Central memory CD8-positive, alpha-beta T cell (primary cell): Measurements from ENCODE around the gene S100G.

Source experiments
- ATAC-seq: fragments of 150-1000 bp; cut with Tn5 transposase; replicated peaks from 2 replicates; pipeline ENCODE4 v1.10.0; 2022; ENCODE audit warnings: mild to moderate bottlenecking, moderate FRiP score, moderate number of reproducible peaks; ENCODE audit not compliant: poor library complexity, severe bottlenecking; ENCODE audit errors: extremely low read depth
- DNase-seq, 2 donors: peaks; one replicate each; pipeline ENCODE4 v3.0.0; 2021; ENCODE audit warnings: low spot score in 2 of 2
- H3K27ac Mint-ChIP-seq: one replicate; pipeline ENCODE4 v1.8.0; 2022; ENCODE audit warnings: low read depth, mild to moderate bottlenecking, moderate library complexity, mixed read lengths
- H3K27me3 Mint-ChIP-seq: one replicate; pipeline ENCODE4 v1.8.0; 2022; ENCODE audit warnings: mixed read lengths
- H3K36me3 Mint-ChIP-seq: one replicate; pipeline ENCODE4 v1.8.0; 2022; ENCODE audit warnings: mild to moderate bottlenecking, moderate library complexity, mixed read lengths; ENCODE audit not compliant: insufficient read depth
- H3K4me1 Mint-ChIP-seq: one replicate; pipeline ENCODE4 v1.8.0; 2022; ENCODE audit warnings: mixed read lengths
- H3K4me3 Mint-ChIP-seq: one replicate; pipeline ENCODE4 v1.8.0; 2022; ENCODE audit warnings: mild to moderate bottlenecking, moderate library complexity, mixed read lengths
- H3K9me3 Mint-ChIP-seq: one replicate; pipeline ENCODE4 v1.8.0; 2022; ENCODE audit warnings: mixed read lengths

S100G gene

DNA sequence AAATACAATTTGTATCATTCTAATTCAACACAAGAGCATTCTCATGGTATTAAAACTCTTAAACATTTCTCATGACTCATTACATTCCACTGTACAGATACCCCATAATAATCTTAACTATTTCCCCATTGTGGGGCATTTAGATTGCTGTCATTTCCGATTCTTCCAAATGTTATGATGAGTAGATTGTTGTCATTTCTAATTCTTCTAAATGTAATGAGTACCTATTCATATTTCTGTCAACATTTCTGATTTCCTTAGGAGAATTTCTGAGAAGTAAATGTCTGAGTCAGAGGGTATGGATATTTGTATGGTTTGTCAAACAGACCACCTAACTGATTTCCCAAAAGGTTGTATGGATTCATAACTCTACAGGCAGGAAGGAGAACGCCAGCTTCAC, 8.3 kb downstream of the S100G start:
- H3K36me3 Mint-ChIP-seq: peaks cover 5% of the 10 kb centered on the region
- no peaks in the 10 kb centered on the region for H3K4me1 Mint-ChIP-seq
- H3K4me3 Mint-ChIP-seq: no peak overlapping the region
- ATAC-seq (no peak), DNase-seq (no peak)
- no peak overlapping the region for H3K27ac Mint-ChIP-seq
- H3K9me3 Mint-ChIP-seq: no peaks in the 10 kb centered on the region
- H3K27me3 Mint-ChIP-seq: no peaks in the 10 kb centered on the region

DNA sequence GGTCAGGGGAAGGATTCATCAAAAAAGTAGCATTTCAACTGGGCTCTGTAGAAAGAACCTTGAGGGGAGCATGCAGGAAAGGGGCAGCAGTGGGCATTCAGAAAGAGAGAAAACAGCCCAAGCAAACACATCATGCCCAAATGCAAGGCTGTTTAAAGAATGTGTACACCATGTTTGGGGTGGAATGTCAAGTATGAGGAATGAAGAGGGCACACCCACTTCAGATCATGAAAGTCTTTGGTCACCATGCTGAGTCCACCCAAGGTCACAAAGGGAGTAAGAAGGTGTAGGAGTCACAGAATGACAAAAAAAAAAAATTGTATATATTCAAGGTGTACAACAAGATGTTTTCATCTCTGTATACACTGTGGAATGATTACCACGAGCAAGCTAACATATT, 9.4 kb downstream of the S100G start:
- Mint-ChIP-seq H3K27me3 (no peaks in the 10 kb centered on the region), H3K9me3 (no peaks in the 10 kb centered on the region), H3K27ac (no peak overlapping the region), H3K36me3 (peaks cover 7% of the 10 kb centered on the region), H3K4me1 (no peaks in the 10 kb centered on the region), H3K4me3 (no peak overlapping the region)
- no peak for ATAC-seq
- no peak for DNase-seq

DNA sequence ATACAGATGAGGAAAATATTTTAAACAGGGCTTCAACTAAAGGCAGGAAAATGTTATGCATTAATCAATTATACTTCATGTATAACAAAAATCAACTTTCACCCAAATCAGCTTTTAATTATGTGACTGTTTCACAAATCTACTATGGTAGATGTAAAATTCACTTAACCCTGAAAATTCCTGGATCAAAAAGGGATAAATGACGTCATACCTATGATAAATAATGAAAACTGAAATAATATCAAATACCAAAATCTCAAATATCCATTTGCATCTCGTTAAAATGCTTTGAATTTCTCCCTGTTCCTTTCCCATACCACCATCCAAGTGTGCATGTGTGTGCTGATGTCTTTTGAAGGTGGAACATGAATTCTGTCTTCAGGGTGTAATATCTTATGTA, 11.5 kb downstream of the S100G start:
- H3K9me3 Mint-ChIP-seq: no peaks in the 10 kb centered on the region
- DNase-seq (no peak), ATAC-seq (no peak)
- H3K4me1 Mint-ChIP-seq: no peaks in the 10 kb centered on the region
- no peaks in the 10 kb centered on the region for H3K27me3 Mint-ChIP-seq
- no peak overlapping the region for H3K27ac Mint-ChIP-seq
- H3K36me3 Mint-ChIP-seq: peaks cover 8% of the 10 kb centered on the region
- no peak overlapping the region for H3K4me3 Mint-ChIP-seq

DNA sequence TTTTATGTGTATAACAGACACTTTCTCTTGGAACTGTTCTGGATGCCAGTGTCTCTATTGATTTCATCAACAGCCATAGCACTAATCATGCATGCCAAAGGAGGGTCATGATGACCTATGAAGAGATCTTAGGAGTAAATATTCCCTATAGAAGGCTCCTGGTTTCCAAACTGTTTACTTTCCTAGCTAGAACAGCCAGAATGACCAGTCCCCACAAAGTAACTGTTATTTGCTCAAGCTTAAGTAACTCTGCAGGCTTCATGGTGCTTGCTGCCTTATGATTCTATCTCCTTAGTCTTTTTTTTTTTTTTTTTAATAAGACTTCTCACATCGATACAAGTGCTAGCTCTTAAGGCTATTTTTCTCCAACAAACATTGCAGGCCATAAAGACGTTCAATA, 12.4 kb downstream of the S100G start:
- no peaks in the 10 kb centered on the region for H3K27me3 Mint-ChIP-seq
- DNase-seq: no peak
- H3K4me1 Mint-ChIP-seq: no peaks in the 10 kb centered on the region
- H3K27ac Mint-ChIP-seq: no peak overlapping the region
- ATAC-seq: no peak
- H3K4me3 Mint-ChIP-seq: no peak overlapping the region
- no peaks in the 10 kb centered on the region for H3K9me3 Mint-ChIP-seq
- peaks cover 11% of the 10 kb centered on the region for H3K36me3 Mint-ChIP-seq

DNA sequence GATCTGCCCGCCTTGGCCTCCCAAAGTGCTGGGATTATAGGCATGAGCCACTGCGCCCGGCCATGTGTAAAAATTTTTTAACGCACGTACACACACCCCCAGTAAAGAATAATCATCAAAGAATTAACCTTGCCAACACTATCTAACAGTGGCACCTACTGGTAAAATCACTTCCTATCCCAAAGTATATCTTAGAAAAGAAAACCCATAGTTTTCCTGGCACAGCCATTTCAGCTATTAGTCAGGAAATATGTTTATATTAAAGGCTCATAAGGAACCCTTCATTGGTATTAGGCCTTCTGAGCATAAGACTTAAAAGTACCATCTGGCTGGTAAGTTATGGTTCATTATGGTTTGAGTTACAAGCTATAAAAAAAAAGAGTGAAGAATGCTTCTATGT, 14.1 kb downstream of the S100G start:
- Mint-ChIP-seq H3K36me3 (peaks cover 9% of the 10 kb centered on the region), H3K27me3 (no peaks in the 10 kb centered on the region), H3K4me1 (no peaks in the 10 kb centered on the region), H3K4me3 (no peak overlapping the region), H3K9me3 (no peaks in the 10 kb centered on the region), H3K27ac (no peak overlapping the region)
- DNase-seq (no peak), ATAC-seq (no peak)

DNA sequence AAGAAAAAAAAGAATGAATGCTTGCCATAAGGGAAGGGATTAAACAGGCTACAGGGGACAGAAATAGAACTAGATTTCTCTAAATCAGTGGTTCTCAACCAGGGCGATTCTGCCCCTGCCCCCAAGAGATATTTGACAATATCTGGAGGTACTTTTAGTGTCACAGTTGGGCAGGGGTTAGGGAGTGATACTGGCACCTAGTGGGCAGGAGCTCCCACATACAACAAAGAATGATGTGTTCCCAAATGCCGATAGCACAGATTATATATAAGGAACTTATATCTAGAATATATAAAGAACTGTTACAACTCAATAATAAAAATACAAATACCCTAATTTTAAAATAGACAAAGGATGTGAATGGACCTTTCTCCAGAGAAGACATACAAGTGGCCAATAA, 14.7 kb downstream of the S100G start:
- no peak for ATAC-seq
- H3K27me3 Mint-ChIP-seq: no peaks in the 10 kb centered on the region
- H3K9me3 Mint-ChIP-seq: no peaks in the 10 kb centered on the region
- no peak overlapping the region for H3K27ac Mint-ChIP-seq
- peaks cover 9% of the 10 kb centered on the region for H3K36me3 Mint-ChIP-seq
- DNase-seq: no peak
- H3K4me1 Mint-ChIP-seq: no peaks in the 10 kb centered on the region
- no peak overlapping the region for H3K4me3 Mint-ChIP-seq

DNA sequence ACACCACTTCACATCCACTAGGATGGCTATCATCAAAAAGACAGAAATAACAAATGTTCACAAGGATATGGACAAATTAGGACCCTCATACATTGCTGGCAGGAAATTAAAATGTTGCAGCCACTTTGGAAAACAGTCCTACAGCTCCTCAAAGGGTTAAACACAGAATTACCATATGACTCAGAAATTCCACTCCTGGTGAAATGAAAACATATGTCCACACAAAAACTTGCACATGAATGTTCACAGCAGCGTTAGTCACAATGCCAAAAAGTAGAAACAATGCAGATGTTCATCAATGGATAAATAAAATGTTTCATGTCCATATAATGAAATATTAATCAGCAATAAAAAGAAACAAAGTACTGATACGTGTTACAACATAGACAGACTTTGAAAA, 15.1 kb downstream of the S100G start:
- no peak for ATAC-seq
- DNase-seq: no peak
- peaks cover 9% of the 10 kb centered on the region for H3K36me3 Mint-ChIP-seq
- no peak overlapping the region for H3K27ac Mint-ChIP-seq
- H3K4me3 Mint-ChIP-seq: no peak overlapping the region
- no peaks in the 10 kb centered on the region for H3K9me3 Mint-ChIP-seq
- no peaks in the 10 kb centered on the region for H3K4me1 Mint-ChIP-seq
- no peaks in the 10 kb centered on the region for H3K27me3 Mint-ChIP-seq

DNA sequence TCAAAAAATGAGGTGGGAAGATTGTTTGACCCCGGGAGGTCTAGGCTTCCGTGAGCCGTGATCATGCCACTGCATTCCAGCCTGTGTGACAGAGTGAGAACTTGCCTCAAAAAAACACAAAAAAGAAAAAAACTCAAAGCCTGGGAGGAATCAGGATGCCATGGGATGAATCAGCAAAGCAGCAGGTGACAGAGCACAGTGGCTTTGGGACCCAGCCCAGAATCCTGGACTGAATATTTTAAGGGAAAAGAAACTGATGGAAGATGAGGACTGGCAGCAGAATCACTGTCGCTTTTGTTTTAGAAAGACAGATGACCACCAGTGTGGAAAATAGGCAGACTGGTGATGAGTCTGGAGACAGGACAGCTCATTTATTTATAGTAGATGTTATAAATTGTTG, 16.6 kb downstream of the S100G start:
- no peaks in the 10 kb centered on the region for H3K27me3 Mint-ChIP-seq
- H3K4me3 Mint-ChIP-seq: no peak overlapping the region
- H3K9me3 Mint-ChIP-seq: no peaks in the 10 kb centered on the region
- peaks cover 8% of the 10 kb centered on the region for H3K36me3 Mint-ChIP-seq
- DNase-seq (no peak), ATAC-seq (no peak)
- no peak overlapping the region for H3K27ac Mint-ChIP-seq
- H3K4me1 Mint-ChIP-seq: no peaks in the 10 kb centered on the region

DNA sequence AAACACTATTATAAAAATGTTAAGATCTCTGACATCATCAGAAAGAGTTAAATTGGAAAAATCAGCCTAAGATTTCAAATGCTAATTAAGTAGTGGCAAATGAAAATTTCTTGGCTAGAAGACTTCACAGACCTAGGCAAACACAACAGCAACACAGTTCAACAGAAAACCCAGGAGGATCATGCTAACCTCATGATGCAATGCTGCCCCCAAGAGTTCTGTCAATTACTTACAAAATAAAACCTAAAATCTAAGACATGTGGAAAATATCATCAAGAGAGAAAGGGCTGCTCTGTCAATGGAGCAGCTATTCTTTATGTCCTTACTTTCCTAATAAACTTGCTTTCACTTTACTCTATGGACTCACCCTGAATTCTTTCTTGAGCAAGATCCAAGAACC, 21.0 kb downstream of the S100G start:
- no peaks in the 10 kb centered on the region for H3K27me3 Mint-ChIP-seq
- no peak for ATAC-seq

DNA sequence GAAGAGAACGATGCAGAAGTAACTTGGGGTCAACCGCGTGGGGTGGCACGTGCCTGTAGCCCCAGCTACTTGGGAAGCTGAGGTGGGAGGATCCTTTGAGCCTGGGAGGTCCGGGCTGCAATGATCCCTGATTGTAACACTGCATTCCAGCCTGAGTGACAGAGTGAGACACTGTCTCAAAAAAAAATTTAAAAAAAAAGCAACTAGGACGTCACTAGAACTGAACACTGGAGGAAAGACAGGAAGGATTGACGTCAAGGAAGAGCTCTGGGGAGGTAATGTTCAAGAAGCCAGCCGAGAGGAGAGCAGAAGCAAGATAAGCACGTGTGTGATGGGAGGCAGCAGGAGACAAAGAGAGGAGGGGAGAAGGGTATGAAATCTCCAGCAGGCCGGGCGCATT, 28.7 kb downstream of the S100G start:
- Mint-ChIP-seq H3K9me3 (no peaks in the 10 kb centered on the region), H3K4me1 (no peaks in the 10 kb centered on the region)
- DNase-seq: no peak

More for the DNA sequence above, 21.0 kb downstream of the S100G start:
- peaks cover 7% of the 10 kb centered on the region for H3K36me3 Mint-ChIP-seq
- no peak overlapping the region for H3K4me3 Mint-ChIP-seq
- no peaks in the 10 kb centered on the region for H3K4me1 Mint-ChIP-seq
- no peak for DNase-seq
- H3K9me3 Mint-ChIP-seq: no peaks in the 10 kb centered on the region
- H3K27ac Mint-ChIP-seq: no peak overlapping the region

DNA sequence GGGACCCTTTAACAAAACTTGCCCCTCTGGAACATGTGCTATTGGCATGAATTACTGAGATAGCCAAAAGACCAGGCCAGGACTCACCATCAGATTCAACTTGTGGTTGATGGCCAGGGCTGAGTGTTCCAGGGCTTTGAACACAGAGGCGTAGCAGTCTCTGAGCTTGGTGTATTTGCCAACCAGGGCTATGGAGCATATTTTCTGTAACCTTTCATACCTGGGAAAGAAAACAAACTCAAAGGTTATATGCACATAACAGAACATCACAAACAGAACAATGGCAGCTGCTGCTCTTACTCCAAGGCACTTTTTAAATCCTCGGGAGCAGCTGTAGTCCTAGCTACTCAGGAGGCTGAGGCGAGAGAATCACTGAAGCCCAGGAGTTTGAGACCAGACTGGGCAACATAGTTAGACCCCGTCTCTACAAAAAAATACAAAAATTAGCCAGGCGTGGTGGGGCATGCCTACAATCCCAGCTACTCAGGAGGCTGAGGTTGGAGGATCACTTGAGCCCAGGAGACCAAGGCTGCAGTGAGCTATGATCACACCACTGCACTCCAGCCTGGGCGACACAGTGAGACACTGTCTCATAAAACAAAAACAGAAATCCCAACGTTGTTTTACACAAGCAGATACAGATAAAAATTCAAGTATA, 33.2 kb downstream of the S100G start:
- H3K27me3 Mint-ChIP-seq: no peaks in the 10 kb centered on the region
- H3K4me1 Mint-ChIP-seq: no peaks in the 10 kb centered on the region
- ATAC-seq (no peak), DNase-seq (no peak)
- H3K36me3 Mint-ChIP-seq: peaks cover 15% of the 10 kb centered on the region
- H3K27ac Mint-ChIP-seq: no peak overlapping the region
- no peak overlapping the region for H3K4me3 Mint-ChIP-seq
- H3K9me3 Mint-ChIP-seq: no peaks in the 10 kb centered on the region

More for the DNA sequence above, 28.7 kb downstream of the S100G start:
- Mint-ChIP-seq H3K27me3 (no peaks in the 10 kb centered on the region), H3K36me3 (peaks cover 24% of the 10 kb centered on the region), H3K4me3 (no peak overlapping the region), H3K27ac (no peak overlapping the region)
- no peak for ATAC-seq

DNA sequence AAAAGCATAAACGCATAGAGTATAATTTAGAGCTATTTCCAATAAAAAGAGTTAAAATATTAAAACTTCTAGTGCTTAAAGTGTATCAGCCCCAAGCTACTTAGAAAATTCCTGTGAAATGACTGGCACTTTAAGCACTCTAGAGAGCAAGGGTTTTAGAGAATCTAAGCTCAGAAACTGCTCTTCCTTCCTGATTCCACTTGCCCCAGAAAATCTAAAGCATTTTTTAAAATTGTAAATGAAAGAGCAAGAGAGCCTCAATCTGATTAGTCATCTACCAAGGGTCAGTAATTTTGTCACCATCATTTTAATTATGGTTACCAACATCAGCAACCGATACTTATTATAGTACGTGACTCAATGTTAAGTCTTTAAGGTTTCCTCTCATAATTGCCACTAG, 37.6 kb downstream of the S100G start:
- no peaks in the 10 kb centered on the region for H3K27me3 Mint-ChIP-seq
- no peak overlapping the region for H3K27ac Mint-ChIP-seq
- no peak for ATAC-seq
- DNase-seq: no peak
- no peak overlapping the region for H3K4me3 Mint-ChIP-seq
- peaks cover 4% of the 10 kb centered on the region for H3K4me1 Mint-ChIP-seq
- H3K9me3 Mint-ChIP-seq: no peaks in the 10 kb centered on the region
- H3K36me3 Mint-ChIP-seq: peaks cover 14% of the 10 kb centered on the region

DNA sequence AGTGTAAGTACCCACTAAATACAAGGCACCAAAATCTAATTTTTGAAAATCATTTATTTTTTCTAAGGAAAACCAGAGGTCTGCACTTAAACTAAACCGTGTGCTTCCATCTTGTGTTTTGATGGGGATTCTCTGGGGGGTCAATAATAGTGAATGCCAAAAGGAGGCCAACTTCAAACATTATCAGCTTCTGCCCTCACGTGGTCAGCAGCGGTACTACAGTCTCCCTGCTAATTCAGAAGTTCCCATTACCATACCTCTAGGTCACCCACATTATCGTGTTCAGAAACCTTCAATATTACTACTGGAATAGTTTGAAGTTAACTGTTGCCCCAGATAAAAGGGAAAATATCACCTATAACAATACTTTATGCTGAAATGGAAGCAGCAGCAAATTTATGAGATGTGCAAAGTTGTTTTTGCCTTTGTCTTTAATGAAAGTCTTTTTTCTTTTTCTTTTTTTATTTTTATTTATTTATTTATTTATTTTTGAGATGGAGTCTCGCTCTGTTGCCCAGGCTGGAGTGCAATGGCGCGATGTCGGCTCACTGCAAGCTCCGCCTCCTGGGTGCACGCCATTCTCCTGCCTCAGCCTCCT, 45.2 kb downstream of the S100G start:
- DNase-seq (peak; percentile 20 to 34), ATAC-seq (peak; percentile 32)
- Mint-ChIP-seq H3K36me3 (peaks cover 15% of the 10 kb centered on the region), H3K4me3 (no peak overlapping the region), H3K27me3 (no peaks in the 10 kb centered on the region), H3K9me3 (no peaks in the 10 kb centered on the region), H3K4me1 (peaks cover 4% of the 10 kb centered on the region), H3K27ac (no peak overlapping the region)
